ENCODE measurements around the gene SPSB4. TPM values are rescaled to one million over a fixed set of nuclear protein-coding genes. Genes with fewer than 3 reads are reported as not detected.

The SPSB4 gene
- total and polyA plus RNA-seq, 10 of the 15 experiments (the other 5 are each of a cell fraction or from before 2014, with no cell fraction given), result not detected

DNA sequence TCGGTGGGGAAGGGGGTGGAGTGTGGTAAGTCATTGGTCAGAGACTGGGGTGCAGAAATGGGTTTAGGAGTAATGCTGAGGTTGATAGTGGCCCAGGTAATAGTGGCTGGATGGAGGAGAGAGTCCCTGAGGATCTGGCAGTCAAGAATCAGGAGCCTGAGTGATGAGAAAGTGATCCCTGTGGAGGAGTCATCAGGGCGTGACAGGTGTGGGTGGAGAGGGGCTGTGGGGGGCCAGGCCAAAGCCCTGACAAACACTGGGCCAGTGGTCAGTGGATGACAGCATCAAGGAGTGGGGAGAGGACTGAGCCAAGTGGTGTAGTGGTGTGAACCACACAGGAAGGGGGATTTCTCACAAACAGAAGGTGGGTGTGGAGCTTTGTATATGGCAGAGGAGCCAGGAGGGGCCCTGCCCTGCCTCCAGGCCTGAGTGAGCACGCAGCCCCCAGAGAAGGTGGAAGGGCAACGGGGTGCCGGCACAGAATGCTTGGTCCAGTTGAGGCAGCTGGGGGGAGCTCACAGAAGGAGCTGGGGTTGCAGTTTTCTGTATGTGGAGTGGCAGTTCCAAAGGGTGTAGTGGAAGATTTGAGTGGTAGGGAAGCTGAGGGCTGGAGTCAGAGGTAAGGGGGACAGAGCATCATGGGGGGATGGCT is 77.1 kb downstream of the SPSB4 start (continued):
- TF ChIP-seq EZH2 (IDR thresholded peaks at IDR 0.05; ENCODE audit: borderline replicate concordance, control insufficient read depth, low read depth, low read length), result no peak

GRCh38 chr3:141129049-141129448 is 77.9 kb downstream of the SPSB4 start:
- CTCF ChIA-PET, result no interaction called here
- no peaks in the 10 kb centered on the region for H3K4me1 ChIP-seq (ENCODE audit: control insufficient read depth, insufficient read depth, low read length)
- no peaks in the 10 kb centered on the region for H3K27me3 ChIP-seq (replicated peaks in 1 of 2; ENCODE audit: control insufficient read depth in 2 of 2, insufficient read depth in 2 of 2, low read length in 1 of 2)
- FAIRE-seq (no peak), DNase-seq (ENCODE audit: low read depth, low spot score) (no peak), ATAC-seq (no peak)
- no peaks in the 10 kb centered on the region for H3K9me3 ChIP-seq (replicated peaks; ENCODE audit: control insufficient read depth, insufficient read depth, low read length)
- H3K36me3 ChIP-seq (ENCODE audit: control insufficient read depth in 2 of 2, insufficient read depth in 2 of 2, low read length in 1 of 2), result no peaks in the 10 kb centered on the region
- no peaks in the 10 kb centered on the region for H3K79me2 ChIP-seq (ENCODE audit: control insufficient read depth, insufficient read depth, low read length)
- no peak overlapping the region for H3K4me2 ChIP-seq (ENCODE audit: control insufficient read depth, insufficient read depth)
- no peak overlapping the region for H3K27ac ChIP-seq (ENCODE audit: control insufficient read depth, insufficient read depth)
- H2AFZ ChIP-seq (ENCODE audit: control insufficient read depth, low read depth, low read length), result no peak overlapping the region
- no peaks in the 10 kb centered on the region for H4K20me1 ChIP-seq (ENCODE audit: control insufficient read depth, insufficient read depth)
- no peak overlapping the region for H3K4me3 ChIP-seq
- POLR2A ChIA-PET, result no interaction called here
- SMC1A ChIA-PET (ENCODE audit: uncharacterized antibody, unreplicated experiment), result interaction anchor here (1.3 kb wide), 1 partner anchor 10 kb away, joined by 3 read pairs; no protein-coding TSS in a partner anchor
- RAD21 ChIA-PET (ENCODE audit: unreplicated experiment), result no interaction called here
- in situ Hi-C loops (cut with MboI) (no loop called here), intact Hi-C loops (cut with micrococcal nuclease; ENCODE audit: unreplicated experiment) (no loop called here)
- no TSS peak for BruUV-seq (replicated peaks)
- no peak overlapping the region for H3K9ac ChIP-seq (ENCODE audit: control insufficient read depth, insufficient read depth, low read length)
- TF ChIP-seq ZBTB33 (IDR thresholded peaks at IDR 0.05) (no peak), CUX1 (IDR thresholded peaks at IDR 0.05; ENCODE audit: insufficient replicate concordance, low read depth, low read length) (no peak), BCL3 (IDR thresholded peaks at IDR 0.05; ENCODE audit: borderline replicate concordance, insufficient read depth, low read depth, low read length, poor library complexity, severe bottlenecking) (no peak), NR2C1 (IDR thresholded peaks at IDR 0.05) (no peak)
- TF ChIP-seq, protein P1, sequence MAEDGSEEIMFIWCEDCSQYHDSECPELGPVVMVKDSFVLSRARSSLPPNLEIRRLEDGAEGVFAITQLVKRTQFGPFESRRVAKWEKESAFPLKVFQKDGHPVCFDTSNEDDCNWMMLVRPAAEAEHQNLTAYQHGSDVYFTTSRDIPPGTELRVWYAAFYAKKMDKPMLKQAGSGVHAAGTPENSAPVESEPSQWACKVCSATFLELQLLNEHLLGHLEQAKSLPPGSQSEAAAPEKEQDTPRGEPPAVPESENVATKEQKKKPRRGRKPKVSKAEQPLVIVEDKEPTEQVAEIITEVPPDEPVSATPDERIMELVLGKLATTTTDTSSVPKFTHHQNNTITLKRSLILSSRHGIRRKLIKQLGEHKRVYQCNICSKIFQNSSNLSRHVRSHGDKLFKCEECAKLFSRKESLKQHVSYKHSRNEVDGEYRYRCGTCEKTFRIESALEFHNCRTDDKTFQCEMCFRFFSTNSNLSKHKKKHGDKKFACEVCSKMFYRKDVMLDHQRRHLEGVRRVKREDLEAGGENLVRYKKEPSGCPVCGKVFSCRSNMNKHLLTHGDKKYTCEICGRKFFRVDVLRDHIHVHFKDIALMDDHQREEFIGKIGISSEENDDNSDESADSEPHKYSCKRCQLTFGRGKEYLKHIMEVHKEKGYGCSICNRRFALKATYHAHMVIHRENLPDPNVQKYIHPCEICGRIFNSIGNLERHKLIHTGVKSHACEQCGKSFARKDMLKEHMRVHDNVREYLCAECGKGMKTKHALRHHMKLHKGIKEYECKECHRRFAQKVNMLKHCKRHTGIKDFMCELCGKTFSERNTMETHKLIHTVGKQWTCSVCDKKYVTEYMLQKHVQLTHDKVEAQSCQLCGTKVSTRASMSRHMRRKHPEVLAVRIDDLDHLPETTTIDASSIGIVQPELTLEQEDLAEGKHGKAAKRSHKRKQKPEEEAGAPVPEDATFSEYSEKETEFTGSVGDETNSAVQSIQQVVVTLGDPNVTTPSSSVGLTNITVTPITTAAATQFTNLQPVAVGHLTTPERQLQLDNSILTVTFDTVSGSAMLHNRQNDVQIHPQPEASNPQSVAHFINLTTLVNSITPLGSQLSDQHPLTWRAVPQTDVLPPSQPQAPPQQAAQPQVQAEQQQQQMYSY (CRISPR knock-in tag; IDR thresholded peaks at IDR 0.05), result no peak
- TF ChIP-seq, protein P2, sequence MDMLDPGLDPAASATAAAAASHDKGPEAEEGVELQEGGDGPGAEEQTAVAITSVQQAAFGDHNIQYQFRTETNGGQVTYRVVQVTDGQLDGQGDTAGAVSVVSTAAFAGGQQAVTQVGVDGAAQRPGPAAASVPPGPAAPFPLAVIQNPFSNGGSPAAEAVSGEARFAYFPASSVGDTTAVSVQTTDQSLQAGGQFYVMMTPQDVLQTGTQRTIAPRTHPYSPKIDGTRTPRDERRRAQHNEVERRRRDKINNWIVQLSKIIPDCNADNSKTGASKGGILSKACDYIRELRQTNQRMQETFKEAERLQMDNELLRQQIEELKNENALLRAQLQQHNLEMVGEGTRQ (IDR thresholded peaks at IDR 0.05; ENCODE audit: borderline replicate concordance, low read depth, low read length), result no peak

All from GM12878 (cell line).